ENCODE data around the gene ZNF292.
"Not testable (repeated sequence)": the region's sequence is repeated elsewhere in the genome, so short reads cannot be mapped to it uniquely, and the experiment has no call there.

ZNF292 gene

DNA sequence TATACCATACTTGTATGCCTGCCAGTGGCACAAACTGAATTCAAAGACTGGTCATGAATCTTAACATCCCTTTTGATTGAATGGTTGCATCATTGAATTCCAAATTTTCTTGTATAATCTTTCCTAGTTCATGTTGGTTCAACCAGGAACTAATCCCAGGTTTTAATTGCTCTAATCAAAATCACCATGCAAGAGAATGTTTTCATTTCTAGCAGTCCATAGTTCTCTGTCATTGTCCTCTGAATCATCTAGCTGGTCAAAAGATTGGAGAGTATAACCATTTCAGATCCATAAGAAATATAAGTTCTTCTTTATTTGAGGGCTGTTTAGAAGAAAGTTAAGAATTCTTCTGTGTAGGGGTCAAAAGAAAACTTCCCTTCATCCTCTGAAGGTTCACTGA lies 57.2 kb downstream of the ZNF292 start:
- DNase-seq (ENCODE audit: low read depth in 2 of 2): no peak

DNA sequence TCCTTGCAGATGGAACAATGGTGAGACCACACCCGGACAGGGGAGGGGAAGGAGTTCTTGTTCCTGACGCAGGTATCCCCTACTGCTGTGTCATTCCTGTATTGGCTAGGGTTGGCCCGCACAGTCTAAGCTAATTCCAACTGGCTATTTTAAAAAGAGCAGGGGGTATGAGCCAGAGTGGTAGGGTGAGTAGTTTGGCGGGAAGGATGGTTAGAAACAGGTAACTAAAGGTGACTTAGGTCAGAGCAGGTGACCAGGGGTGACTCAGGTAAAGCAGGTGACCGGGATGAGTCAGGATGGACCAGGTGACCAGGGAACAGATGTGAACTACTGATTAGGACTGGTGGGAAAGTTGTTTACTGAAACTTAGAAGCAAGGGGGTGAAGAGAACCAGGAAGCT lies 58.0 kb downstream of the ZNF292 start:
- no peak for DNase-seq (ENCODE audit: low read depth in 2 of 2)

DNA sequence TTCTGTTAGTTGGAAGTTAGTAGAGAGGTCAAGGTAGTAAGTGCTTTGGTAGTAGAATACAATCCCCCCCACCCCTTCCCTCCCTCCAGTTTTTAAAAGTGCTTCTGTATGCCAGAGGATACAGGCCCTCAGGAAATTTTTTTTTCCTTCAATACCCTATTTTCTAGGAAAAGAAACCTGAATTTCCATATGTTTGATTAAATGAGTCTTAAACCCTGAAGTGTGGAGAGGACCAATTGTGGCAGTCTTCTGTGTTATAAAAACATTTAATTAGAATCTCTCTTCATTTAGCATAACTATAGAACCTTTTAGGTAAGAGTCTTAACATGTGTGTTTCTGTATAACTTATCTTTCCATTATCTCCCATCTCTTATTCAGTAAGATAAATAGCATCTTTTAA lies 59.5 kb downstream of the ZNF292 start:
- no peak for DNase-seq (ENCODE audit: low read depth in 2 of 2)

DNA sequence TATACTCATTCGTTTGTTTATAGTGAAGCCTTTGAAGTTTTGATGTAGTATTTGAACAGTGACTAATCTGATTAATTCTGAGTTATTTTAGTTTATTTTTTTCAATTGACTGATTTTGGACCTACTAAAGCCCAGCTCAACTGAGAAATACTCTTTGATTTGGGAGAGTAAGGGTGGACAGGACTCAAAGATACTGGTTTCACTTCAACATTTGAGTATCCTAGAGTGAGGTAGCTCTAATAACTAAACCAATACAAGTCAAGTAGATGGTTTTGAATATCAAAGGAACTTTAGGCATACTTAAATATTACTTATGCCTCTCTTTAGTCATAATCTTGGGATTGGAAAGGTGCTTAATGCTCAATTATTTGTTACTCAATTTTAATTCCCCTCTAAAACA lies 65.6 kb downstream of the ZNF292 start:
- no peak for DNase-seq (ENCODE audit: low read depth in 2 of 2)

DNA sequence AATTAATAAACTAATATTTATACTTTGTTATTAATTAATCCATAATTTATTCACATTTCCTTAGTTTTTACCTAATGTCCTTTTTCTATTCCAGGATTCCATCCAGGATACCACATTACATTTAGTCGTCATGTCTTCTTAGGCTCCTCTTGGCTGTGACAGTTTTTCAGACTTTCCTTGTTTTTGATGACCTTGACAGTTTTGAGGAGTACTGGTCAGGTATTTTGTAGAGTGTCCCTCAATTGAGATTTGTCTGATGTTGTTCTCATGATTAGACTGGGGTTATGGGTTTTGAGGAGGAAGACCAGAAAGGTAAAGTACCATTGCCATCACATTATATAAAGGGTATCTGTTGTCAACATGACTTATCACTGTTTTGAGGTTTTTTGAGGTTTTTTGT lies 67.3 kb downstream of the ZNF292 start:
- DNase-seq (ENCODE audit: low read depth in 2 of 2): no peak

DNA sequence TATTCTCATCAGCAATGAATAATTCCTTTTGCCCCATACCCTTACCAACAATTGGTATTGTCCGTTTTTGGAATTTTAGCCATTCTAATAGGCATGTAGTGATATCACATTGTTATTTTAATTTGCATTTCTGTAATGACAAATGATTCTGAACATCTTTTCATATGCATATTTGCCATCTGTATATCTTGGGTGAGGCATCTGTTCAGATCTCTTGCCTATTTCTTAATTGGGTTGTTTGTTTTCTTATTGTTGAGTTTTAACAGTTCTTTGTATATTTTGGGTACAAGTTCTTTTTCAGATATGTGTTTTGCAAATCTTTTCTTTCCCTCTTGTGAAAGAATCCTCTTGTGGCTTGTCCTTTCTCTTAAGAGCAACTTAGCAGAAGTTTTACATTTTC lies 69.6 kb downstream of the ZNF292 start:
- DNase-seq (ENCODE audit: low read depth in 2 of 2): no peak

DNA sequence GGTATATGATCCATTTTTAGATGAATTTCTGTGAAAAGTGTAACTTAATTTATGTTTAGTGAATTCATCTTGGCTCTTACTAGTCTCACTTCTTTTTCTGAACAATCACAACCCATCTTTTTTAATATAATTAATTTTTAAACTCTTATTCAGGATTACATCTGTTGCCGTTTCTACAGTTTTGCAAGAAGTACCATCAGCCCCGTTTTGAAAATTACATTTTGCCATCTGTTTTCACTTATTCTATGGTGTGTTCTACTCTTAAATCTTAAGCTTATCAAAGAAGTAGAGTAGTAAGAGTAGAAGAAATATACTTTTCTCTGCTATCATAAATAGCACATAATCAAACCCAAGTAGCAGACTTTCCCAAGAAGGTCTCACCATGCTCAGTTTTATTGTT lies 70.1 kb downstream of the ZNF292 start:
- no peak for DNase-seq (ENCODE audit: low read depth in 2 of 2)

DNA sequence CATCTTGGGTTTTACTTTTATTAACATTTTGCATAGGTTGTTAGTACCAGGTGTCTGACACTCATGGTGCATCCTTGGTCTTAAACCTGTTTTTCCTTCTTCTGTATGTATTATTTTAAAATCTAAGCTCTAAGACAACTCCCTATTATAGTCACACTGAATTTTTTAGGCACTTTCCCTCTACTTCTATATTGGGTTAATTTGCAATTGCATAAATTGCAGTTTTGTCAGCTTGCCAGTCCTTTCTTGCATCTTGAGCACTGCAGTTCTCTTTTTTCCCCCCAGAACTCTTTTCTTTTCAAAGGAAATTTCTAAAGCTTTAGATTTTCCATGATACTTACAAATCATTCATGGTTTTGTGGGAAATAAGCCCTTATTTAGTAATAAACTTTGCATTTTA lies 70.6 kb downstream of the ZNF292 start:
- DNase-seq (ENCODE audit: low read depth in 2 of 2): no peak

DNA sequence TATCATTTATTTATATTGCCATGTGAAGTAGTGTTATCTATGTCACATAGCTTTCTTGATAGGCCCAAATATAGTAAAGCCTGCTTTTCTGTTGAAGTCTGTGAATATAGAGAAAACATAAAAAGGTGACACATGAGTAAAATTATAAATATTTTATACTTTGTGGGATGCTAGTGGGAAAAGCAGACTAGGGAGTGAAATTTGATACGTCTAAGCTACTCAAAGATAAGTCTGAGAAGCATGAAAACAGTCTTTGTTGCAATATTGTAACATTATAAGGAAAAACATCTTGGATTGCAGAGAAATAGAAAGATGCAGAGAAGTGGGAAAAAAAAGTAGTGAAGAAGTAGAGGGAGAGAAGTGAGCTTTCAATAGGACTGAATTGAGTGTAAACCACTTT lies 75.4 kb downstream of the ZNF292 start:
- DNase-seq (ENCODE audit: low read depth in 2 of 2): no peak

DNA sequence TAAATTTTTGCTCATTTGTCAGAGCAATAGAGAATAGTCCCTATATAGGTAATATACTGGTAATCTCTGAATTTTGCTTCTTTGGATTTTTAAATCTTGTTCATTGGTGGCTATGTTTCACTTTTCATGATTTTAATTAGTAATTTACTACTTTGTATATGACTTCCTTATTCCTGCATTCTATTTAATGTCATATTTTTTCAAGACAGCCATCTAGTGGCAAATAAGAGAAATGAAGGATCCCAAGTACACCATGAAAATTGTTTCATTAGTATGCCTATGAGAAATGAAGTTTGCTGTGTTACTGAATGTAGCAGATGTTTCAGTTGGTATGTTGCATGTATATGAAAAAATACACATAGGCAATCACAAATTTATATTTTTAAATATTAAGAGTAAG lies 82.4 kb downstream of the ZNF292 start:
- DNase-seq (ENCODE audit: low read depth in 2 of 2): peak; percentile 1 to 4

DNA sequence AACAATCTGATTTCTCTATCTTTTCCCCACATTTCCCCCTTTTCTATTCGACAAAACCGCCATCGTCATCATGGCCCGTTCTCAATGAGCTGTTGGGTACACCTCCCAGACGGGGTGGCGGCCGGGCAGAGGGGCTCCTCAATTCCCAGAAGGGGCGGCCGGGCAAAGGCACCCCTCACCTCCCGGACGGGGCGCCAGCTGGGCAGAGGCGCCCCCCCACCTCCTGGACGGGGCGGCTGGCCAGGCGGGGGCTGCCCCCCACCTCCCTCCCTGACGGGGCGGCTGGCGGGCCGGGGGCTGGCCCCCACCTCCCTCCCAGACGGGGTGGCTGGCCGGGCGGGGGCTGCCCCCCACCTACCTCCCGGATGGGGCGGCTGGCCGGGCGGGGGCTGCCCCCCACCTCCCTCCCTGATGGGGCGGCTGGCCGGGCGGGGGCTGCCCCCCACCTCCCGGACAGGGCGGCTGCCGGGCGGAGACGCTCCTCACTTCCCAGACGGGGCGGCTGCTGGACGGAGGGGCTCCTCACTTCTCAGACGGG lies 83.8 kb downstream of the ZNF292 start:
- not testable (repeated sequence) for DNase-seq (ENCODE audit: low read depth in 2 of 2)

DNA sequence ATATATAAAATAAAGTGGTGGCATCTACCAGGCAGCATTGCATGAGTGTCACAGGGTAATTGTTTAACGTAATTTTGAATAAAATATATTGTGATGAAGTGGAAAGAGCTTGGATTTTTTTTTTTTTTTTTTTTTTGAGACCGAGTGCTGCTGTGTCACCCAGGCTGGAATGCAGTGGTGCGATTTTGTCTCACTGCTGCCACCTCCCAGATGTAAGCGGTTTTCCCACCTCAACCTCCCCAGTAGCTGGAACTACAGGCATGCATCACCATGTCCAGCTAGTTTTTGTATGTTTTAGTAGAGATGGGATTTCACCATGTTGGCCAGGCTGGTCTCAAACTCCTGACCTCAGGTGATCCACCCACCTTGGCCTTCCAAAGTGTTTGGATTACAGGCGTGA lies 85.9 kb downstream of the ZNF292 start:
- no peak for DNase-seq (ENCODE audit: low read depth in 2 of 2)

DNA sequence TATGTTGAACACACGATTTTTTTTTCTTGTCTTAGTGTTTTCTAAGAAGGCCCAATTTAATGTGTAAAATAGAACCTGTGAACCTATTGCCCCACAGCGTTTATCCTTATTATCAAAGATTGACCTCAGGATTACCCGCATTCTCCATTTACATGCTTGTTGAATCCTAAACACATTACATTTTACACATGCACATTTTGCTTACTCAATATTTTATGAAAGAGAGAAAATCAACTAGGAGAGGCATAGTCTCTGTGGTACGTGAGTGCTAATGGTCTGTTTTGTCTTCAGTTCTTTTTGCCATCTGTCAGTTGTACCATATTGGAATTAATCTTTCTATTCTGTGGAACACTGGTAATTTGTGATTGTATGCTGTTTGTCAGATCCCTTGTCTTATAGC lies 86.9 kb downstream of the ZNF292 start:
- DNase-seq (ENCODE audit: low read depth in 2 of 2): no peak

DNA sequence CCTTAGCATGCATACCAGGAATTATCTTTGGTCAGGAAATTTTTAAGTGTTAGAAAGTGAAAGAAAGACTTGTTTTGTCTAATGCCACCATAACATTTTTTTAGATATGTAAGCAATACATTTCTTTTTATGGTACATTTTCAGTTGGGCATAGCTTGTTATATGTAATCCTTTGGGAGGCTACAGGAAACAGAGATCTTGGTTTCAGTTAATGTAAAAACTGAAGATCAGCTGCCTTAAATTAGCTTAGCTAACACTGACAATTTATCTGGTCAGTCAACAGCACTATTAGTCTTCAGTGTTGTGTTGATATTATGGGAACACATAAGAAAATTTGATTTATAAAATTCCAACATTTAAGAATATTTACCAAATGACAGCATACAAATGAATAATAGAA lies 88.4 kb downstream of the ZNF292 start:
- DNase-seq (ENCODE audit: low read depth in 2 of 2): no peak

DNA sequence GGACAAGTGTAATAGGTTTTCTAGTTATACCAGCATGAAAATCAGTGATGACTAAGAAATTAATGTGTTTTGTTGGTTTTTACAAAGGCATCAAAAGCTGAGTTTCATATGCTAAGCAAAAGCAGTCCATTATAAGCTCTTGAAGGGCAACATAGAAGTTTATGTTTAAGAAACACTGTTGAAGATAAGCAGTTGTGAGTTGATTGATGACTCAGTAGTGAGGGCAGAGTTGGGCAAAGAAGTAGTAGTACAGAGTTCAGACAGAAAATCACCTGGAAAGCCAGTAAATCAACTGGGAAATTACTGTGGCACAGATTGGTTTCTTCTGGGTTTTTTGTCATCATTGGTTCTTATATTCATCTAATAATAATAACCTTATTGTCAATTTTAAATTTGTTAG lies 89.0 kb downstream of the ZNF292 start:
- no peak for DNase-seq (ENCODE audit: low read depth in 2 of 2)

DNA sequence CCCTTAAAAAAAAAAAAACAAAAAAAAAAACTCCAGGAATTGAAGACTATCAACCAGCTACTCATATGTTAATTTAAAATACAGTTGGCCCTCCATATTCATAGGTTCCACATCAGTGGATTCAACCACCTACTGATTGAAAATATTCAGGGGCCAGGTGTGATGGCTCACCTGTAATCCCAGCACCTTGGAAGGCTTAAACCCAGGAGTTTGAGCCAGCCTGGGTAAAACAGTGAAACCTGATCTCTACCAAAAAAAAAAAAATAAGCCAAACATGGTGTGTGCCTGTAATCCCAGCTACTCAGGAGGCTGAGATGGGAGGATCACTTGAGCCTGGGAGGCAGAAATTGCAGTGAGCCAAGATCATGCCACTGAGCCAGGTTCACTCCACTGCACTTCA lies 94.7 kb downstream of the ZNF292 start:
- no peak for DNase-seq (ENCODE audit: low read depth in 2 of 2)

DNA sequence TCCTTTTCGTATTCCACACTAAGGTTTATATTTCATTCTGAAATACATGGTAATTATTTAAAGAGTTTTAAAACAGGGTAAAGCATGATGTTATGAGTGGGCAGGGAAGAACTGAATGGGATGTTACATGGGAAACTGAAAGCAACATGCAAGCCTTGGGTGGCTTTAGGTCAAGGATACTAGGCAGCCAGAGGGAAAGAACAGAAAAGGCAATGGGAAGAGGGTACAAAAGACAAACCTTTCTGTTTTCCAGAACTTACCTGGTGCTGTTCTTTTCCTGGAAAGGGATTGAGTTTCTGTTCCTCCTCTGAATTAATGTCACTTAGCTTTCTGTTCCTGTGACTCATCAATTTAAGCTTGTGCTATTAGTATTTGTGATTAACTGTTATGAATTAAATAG lies 95.9 kb downstream of the ZNF292 start:
- no peak for DNase-seq (ENCODE audit: low read depth in 2 of 2)

DNA sequence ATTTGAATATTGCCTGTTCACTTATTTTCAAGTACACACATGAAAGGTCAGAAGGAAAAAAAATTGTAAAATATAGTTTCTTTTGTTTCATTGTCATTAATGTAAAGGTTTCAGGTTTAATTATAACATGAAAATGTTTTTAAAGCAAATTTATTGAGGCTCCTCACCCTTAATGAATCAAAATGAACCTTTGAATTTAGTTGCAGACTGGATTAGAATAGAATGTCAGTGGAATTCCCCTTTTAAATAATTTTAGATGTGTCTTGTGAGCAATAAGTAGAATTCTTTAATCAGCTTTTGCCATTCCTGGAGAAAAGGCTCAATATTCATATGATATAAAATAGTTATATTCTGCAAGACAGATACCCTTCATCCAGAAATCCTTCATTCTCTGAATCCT lies 96.4 kb downstream of the ZNF292 start:
- no peak for DNase-seq (ENCODE audit: low read depth in 2 of 2)

DNA sequence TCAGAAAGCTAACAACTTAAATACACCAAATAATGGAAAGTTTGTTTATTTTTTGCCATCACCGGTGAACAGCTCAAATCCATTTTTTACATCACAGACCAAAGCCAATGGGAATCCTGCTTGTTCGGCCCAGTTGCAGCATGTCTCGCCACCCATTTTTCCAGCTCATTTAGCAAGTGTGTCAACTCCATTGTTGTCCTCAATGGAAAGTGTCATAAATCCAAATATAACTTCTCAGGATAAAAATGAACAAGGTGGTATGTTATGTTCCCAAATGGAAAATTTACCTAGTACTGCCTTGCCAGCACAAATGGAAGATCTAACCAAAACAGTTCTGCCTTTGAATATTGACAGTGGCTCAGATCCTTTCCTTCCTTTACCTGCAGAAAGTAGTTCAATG lies 101.7 kb downstream of the ZNF292 start:
- DNase-seq (ENCODE audit: low read depth in 2 of 2): no peak

DNA sequence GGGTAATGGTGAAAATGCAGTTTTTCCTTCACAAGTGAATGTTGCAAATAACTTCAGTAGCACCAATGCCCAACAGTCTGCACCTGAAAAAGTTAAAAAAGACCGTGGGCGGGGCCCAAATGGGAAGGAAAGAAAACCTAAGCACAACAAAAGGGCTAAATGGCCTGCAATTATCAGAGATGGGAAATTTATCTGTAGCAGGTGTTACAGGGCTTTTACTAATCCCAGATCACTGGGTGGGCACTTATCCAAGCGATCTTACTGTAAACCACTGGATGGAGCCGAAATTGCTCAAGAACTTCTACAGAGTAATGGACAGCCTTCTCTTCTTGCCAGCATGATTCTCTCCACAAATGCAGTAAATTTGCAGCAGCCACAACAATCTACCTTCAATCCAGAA lies 102.2 kb downstream of the ZNF292 start:
- DNase-seq (ENCODE audit: low read depth in 2 of 2): no peak

DNA sequence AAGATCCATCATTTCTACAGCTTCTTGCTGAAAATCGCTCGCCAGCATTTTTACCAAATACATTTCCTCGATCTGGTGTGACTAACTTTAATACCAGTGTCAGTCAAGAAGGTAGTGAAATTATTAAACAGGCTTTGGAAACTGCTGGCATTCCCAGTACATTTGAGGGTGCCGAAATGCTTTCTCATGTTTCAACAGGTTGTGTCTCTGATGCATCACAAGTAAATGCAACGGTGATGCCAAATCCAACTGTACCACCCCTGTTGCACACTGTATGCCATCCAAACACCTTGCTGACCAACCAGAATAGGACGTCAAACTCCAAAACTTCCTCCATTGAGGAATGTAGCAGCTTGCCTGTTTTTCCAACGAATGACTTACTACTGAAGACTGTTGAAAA lies 102.6 kb downstream of the ZNF292 start:
- no peak for DNase-seq (ENCODE audit: low read depth in 2 of 2)

DNA sequence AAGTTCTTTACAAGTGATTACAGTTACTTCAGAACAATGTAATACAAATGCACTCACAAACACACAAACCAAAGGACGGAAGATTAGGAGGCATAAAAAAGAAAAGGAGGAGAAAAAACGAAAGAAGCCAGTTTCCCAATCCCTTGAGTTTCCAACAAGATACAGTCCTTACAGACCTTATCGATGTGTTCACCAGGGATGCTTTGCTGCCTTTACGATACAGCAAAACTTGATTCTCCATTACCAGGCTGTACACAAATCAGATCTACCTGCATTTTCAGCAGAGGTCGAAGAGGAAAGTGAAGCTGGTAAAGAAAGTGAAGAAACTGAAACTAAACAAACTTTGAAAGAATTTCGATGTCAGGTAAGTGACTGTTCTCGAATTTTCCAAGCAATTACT lies 104.4 kb downstream of the ZNF292 start:
- DNase-seq (ENCODE audit: low read depth in 2 of 2): no peak

DNA sequence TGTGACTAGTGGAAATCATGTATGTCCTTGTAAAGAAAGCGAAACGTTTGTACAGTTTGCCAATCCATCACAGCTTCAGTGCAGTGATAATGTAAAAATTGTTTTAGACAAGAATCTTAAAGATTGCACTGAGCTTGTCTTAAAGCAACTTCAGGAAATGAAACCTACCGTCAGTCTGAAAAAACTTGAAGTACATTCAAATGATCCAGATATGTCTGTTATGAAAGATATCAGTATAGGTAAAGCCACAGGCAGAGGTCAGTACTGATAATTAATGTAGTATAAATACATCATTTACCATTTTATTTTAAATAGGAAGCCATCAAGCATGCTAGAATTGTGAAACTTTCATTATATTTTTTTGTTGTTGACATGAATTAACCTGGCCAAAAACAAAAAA lies 106.2 kb downstream of the ZNF292 start:
- DNase-seq (ENCODE audit: low read depth in 2 of 2): no peak

DNA sequence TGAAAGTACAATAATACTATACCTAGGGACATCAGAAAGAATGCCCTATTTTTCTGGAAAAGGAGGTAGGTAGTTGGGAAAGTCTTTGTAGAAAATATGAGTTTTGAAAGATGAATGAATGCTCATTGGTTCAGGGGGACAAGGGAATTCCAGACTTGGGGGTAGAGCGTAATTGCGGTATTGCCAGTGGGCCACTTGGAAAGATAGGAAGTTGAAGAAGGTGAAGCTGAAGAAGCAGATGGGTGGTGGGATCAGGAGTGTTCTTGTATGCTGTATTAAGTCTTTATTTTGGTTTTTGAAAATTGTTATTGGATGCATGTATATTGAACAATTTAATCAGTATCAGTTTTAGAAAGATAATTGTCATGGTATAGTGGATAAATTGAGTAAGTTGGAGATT lies 109.1 kb downstream of the ZNF292 start:
- no peak for DNase-seq (ENCODE audit: low read depth in 2 of 2)

Measured in fibroblast of skin of left quadriceps (primary cell).